IPS-15b (cell line): Measurements from ENCODE around the gene PSAP.

Experiments
- H3K27me3 ChIP-seq: one replicate; pipeline ENCODE4 v1.6.1; 2013; ENCODE audit warnings: low read length; ENCODE audit not compliant: control insufficient read depth, insufficient read depth
- H3K36me3 ChIP-seq: one replicate; pipeline ENCODE4 v1.6.1; 2013; ENCODE audit warnings: low read length; ENCODE audit not compliant: control insufficient read depth, insufficient read depth
- H3K4me1 ChIP-seq: one replicate; pipeline ENCODE4 v1.6.1; 2013; ENCODE audit warnings: mild to moderate bottlenecking, low read length; ENCODE audit not compliant: control insufficient read depth, insufficient read depth
- H3K4me3 ChIP-seq: one replicate; pipeline ENCODE4 v1.5.1; 2013; ENCODE audit warnings: low read depth, low read length
- H3K9ac ChIP-seq: one replicate; pipeline ENCODE4 v1.6.1; 2013; ENCODE audit warnings: low read depth, mild to moderate bottlenecking, low read length
- H3K9me3 ChIP-seq: one replicate; pipeline ENCODE4 v1.6.1; 2013; ENCODE audit warnings: mild to moderate bottlenecking, low read length; ENCODE audit not compliant: control insufficient read depth, insufficient read depth

The PSAP gene

GRCh38 chr10:71848325-71849275 lies 2.5 kb downstream of the PSAP start:
- H3K9me3 ChIP-seq = no peaks in the 10 kb centered on the region
- no peaks in the 10 kb centered on the region for H3K27me3 ChIP-seq
- H3K36me3 ChIP-seq = peaks cover 2% of the 10 kb centered on the region
- peak overlapping the region; percentile 8 for H3K9ac ChIP-seq
- peak overlapping the region; percentile 32 for H3K4me3 ChIP-seq
- peaks cover 10% of the 10 kb centered on the region for H3K4me1 ChIP-seq

- Histone ChIP-seq H3K4me1 (peaks cover 17% of the 10 kb centered on the region), H3K27me3 (no peaks in the 10 kb centered on the region), H3K9me3 (no peaks in the 10 kb centered on the region), H3K4me3 (no peak overlapping the region), H3K36me3 (peaks cover 2% of the 10 kb centered on the region), H3K9ac (no peak overlapping the region)
Observed at GRCh38 chr10:71847418-71847817, 3.6 kb downstream of the PSAP start.

DNA sequence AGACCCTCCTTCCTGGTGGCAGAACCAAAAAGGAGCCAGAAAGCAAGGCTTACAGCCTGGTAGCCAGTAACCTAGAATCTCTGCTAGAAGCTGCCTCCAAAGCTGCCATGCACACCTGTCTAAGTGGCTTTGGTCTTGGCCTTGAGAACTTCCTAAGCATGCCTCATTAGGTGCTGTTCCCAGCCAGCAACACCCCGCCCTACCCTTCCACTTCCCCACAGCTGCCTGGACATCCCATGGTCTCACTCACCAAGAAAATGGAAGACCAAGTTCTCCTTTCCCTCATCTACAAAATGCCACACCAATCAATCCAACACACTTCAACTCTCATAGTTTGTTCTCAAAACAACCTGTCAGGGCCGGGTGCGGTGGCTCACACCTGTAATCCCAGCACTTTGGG lies 4.2 kb downstream of the PSAP start:
- no peak overlapping the region for H3K9ac ChIP-seq
- H3K4me3 ChIP-seq = no peak overlapping the region
- peaks cover 17% of the 10 kb centered on the region for H3K4me1 ChIP-seq
- H3K27me3 ChIP-seq = no peaks in the 10 kb centered on the region
- H3K36me3 ChIP-seq = peaks cover 2% of the 10 kb centered on the region
- no peaks in the 10 kb centered on the region for H3K9me3 ChIP-seq

DNA sequence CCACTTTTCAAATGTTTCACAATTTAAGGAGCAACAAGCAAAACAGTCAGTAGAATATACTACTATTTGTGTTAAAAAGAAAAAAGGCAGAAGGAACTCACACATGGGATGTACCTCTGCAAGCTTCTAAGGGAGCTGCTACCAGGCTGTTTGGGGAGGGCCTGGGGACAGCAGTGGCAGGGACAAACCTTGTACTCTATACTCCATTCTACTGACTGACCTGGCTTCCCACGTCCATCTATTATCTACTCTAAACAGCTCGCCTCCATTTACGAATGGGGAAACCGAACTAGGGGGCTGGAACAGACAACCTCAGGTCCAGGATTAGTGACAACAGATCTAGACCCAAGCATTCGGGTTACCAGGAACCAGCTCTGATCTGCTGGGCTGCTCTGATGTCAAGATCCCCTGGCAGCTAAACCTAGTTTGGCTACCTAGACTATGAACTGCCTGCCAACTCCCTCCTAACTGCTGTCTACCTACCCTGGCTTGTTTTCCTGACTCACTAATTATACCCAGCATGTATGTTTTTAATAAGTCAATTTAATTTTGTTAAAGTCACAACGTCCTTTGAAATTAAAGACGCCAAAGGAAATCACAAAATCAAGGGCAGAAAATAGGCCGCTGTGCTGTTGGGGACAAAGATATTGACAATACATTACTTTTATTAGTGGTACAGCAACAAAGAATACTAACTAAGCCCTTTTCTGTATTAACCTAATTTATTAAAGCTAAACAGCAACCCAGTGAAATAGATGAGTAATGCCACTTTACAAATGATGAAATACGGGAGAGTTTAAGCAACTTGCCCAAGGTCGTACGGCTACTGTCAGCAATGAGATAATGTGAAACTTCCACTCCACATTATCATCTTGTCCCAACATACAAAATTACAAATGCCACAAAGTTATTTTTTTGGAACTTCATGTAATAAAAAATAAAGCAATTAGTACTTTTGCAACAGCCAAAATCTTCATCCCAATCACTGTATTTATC lies 5.3 kb downstream of the PSAP start:
- no peaks in the 10 kb centered on the region for H3K9me3 ChIP-seq
- H3K4me3 ChIP-seq = no peak overlapping the region
- peaks cover 2% of the 10 kb centered on the region for H3K36me3 ChIP-seq
- peaks cover 17% of the 10 kb centered on the region for H3K4me1 ChIP-seq
- H3K27me3 ChIP-seq = no peaks in the 10 kb centered on the region
- no peak overlapping the region for H3K9ac ChIP-seq

- H3K27me3 ChIP-seq = no peaks in the 10 kb centered on the region
- H3K4me1 ChIP-seq = peaks cover 20% of the 10 kb centered on the region
- no peak overlapping the region for H3K9ac ChIP-seq
- no peak overlapping the region for H3K4me3 ChIP-seq
- H3K36me3 ChIP-seq = peaks cover 2% of the 10 kb centered on the region
- H3K9me3 ChIP-seq = no peaks in the 10 kb centered on the region
Observed at GRCh38 chr10:71844695-71845094, 6.4 kb downstream of the PSAP start.

- H3K9me3 ChIP-seq = no peaks in the 10 kb centered on the region
- no peaks in the 10 kb centered on the region for H3K27me3 ChIP-seq
- no peak overlapping the region for H3K4me3 ChIP-seq
- peaks cover 21% of the 10 kb centered on the region for H3K4me1 ChIP-seq
- no peak overlapping the region for H3K9ac ChIP-seq
- H3K36me3 ChIP-seq = peaks cover 2% of the 10 kb centered on the region
Observed at GRCh38 chr10:71844084-71844483, 7.0 kb downstream of the PSAP start.

GRCh38 chr10:71842856-71843686 lies 8.0 kb downstream of the PSAP start:
- Histone ChIP-seq H3K4me3 (no peak overlapping the region), H3K4me1 (peaks cover 15% of the 10 kb centered on the region), H3K9me3 (no peaks in the 10 kb centered on the region), H3K36me3 (no peaks in the 10 kb centered on the region), H3K9ac (no peak overlapping the region), H3K27me3 (no peaks in the 10 kb centered on the region)

GRCh38 chr10:71842422-71842821 lies 8.6 kb downstream of the PSAP start:
- Histone ChIP-seq H3K9me3 (no peaks in the 10 kb centered on the region), H3K4me1 (peaks cover 21% of the 10 kb centered on the region), H3K9ac (no peak overlapping the region), H3K27me3 (no peaks in the 10 kb centered on the region), H3K36me3 (no peaks in the 10 kb centered on the region), H3K4me3 (no peak overlapping the region)

GRCh38 chr10:71840958-71841335 lies 10.1 kb downstream of the PSAP start:
- Histone ChIP-seq H3K9me3 (no peaks in the 10 kb centered on the region), H3K9ac (no peak overlapping the region), H3K4me3 (no peak overlapping the region), H3K27me3 (no peaks in the 10 kb centered on the region), H3K36me3 (no peaks in the 10 kb centered on the region), H3K4me1 (peaks cover 25% of the 10 kb centered on the region)

- Histone ChIP-seq H3K9me3 (no peaks in the 10 kb centered on the region), H3K27me3 (no peaks in the 10 kb centered on the region), H3K9ac (no peak overlapping the region), H3K4me1 (peaks cover 25% of the 10 kb centered on the region), H3K36me3 (no peaks in the 10 kb centered on the region), H3K4me3 (no peak overlapping the region)
Observed at GRCh38 chr10:71840177-71840957, 10.7 kb downstream of the PSAP start.
